Hepatocyte (in vitro differentiated cells): ENCODE data around the gene ASZ1.

Experiments used
- EZH2 ChIP-seq: fragments of 200-600 bp; sonication (generic); IDR thresholded peaks from 2 replicates; pipeline ENCODE4 v1.6.1; 2016; ENCODE audit warnings: antibody characterized with exemption, mild to moderate bottlenecking, borderline replicate concordance
- TF ChIP-seq, protein P1 (sequence below): fragments of 200-600 bp; sonication (generic); IDR thresholded peaks from 2 replicates; pipeline ENCODE4 v1.5.1; 2016; ENCODE audit warnings: antibody characterized with exemption, mild to moderate bottlenecking; ENCODE audit not compliant: poor library complexity

DNA sequence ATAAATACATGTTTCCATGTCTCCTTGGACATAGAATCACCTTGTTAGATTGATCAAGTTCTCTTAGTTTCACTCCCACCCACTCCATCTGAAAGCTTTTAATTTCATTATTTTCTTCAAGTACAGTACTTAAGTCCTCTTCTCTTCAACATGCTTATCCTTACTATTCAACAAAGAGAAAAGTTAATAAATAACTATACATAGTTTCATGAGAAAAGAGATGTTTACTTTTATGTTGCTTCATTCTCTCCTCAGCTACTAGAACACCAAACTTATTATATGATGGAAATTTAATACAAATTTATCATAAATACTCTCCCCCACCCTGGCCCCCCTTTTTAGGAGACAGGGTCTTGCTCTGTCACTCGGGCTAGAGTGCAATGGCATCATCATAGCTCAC lies 33.5 kb downstream of the ASZ1 start:
- TF ChIP-seq, protein P1, sequence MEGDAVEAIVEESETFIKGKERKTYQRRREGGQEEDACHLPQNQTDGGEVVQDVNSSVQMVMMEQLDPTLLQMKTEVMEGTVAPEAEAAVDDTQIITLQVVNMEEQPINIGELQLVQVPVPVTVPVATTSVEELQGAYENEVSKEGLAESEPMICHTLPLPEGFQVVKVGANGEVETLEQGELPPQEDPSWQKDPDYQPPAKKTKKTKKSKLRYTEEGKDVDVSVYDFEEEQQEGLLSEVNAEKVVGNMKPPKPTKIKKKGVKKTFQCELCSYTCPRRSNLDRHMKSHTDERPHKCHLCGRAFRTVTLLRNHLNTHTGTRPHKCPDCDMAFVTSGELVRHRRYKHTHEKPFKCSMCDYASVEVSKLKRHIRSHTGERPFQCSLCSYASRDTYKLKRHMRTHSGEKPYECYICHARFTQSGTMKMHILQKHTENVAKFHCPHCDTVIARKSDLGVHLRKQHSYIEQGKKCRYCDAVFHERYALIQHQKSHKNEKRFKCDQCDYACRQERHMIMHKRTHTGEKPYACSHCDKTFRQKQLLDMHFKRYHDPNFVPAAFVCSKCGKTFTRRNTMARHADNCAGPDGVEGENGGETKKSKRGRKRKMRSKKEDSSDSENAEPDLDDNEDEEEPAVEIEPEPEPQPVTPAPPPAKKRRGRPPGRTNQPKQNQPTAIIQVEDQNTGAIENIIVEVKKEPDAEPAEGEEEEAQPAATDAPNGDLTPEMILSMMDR: no peak
- TF ChIP-seq EZH2: no peak
